ENCODE results near the gene ZFAND4.
"Not testable (repeated sequence)": the region's sequence is repeated elsewhere in the genome, so short reads cannot be mapped to it uniquely, and the experiment has no call there.

DNA sequence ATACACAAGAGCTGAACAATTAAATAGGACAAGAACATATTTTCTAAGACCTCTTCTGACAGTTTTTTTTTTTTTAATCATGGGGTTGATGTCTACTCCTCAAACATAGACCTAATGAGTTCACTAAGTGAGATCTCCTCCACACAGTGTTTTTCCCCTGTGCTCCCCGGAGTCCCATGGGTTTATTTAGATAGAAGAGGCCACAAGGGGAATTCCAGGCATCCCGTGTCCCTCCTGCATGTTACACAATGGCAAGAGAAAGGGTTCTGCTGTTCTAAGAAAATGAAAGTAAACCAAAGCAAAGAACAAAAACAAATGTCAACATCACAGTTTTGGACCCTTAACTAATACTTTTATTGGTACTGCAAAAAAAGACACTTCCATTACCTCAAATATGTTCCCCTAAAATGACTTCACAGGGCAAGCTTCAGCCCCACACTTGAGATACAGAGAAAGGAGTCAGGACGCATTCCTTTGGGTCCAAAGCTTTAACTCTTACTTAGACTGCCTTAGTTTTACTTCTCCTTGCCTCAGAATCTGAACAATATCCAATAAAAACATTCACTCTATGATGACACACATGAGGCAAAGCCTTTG is 37.7 kb upstream of the ZFAND4 start:
- TF ChIP-seq, protein P1, sequence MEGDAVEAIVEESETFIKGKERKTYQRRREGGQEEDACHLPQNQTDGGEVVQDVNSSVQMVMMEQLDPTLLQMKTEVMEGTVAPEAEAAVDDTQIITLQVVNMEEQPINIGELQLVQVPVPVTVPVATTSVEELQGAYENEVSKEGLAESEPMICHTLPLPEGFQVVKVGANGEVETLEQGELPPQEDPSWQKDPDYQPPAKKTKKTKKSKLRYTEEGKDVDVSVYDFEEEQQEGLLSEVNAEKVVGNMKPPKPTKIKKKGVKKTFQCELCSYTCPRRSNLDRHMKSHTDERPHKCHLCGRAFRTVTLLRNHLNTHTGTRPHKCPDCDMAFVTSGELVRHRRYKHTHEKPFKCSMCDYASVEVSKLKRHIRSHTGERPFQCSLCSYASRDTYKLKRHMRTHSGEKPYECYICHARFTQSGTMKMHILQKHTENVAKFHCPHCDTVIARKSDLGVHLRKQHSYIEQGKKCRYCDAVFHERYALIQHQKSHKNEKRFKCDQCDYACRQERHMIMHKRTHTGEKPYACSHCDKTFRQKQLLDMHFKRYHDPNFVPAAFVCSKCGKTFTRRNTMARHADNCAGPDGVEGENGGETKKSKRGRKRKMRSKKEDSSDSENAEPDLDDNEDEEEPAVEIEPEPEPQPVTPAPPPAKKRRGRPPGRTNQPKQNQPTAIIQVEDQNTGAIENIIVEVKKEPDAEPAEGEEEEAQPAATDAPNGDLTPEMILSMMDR (conservative IDR thresholded peaks at IDR 0.05; ENCODE audit: low read length), result not testable (repeated sequence)
- not testable (repeated sequence) for TF ChIP-seq EZH2phosphoT487 (IDR thresholded peaks at IDR 0.05; ENCODE audit: borderline replicate concordance)

Data from Loucy (cell line).